Thoracic aorta (tissue), 2 donors: Measurements from ENCODE around the gene TEKT3. TPM values are rescaled to one million over a fixed set of nuclear protein-coding genes. Genes with fewer than 3 reads are reported as not detected.

Experiments
- ATAC-seq: fragments of 150-250 bp; one replicate; pipeline ENCODE4 v1.8.0; 2017; ENCODE audit warnings: low read depth; ENCODE audit not compliant: insufficient number of reproducible peaks, low FRiP score
- DNase-seq: peaks from one replicate; pipeline ENCODE4 v3.0.0-alpha.2; 2020; ENCODE audit warnings: low spot score
- H3K27ac ChIP-seq, 2 donors: fragments of 200-600 bp; sonication (generic); 1 replicate in 1 of 2; 2 replicates in 1 of 2; pipeline ENCODE4 v1.5.1; 2016; ENCODE audit warnings: mild to moderate bottlenecking in 2 of 2, moderate library complexity in 2 of 2
- H3K27me3 ChIP-seq: fragments of 200-600 bp; sonication (generic); replicated peaks from 2 replicates; pipeline ENCODE4 v1.6.0; 2016; ENCODE audit warnings: mild to moderate bottlenecking; ENCODE audit not compliant: insufficient read depth
- H3K36me3 ChIP-seq: fragments of 200-600 bp; sonication (generic); one replicate; pipeline ENCODE4 v1.5.1; 2016
- H3K4me1 ChIP-seq, 2 donors: fragments of 200-600 bp; sonication (generic); 1 replicate in 1 of 2; 2 replicates in 1 of 2; pipeline versions ENCODE4 v1.5.1 to v1.6.0; 2016; ENCODE audit warnings: low read depth in 2 of 2, mild to moderate bottlenecking in 1 of 2; ENCODE audit not compliant: control insufficient read depth in 1 of 2
- H3K4me3 ChIP-seq: fragments of 200-600 bp; sonication (generic); 2 replicates; pipeline ENCODE4 v1.5.1; 2016; ENCODE audit warnings: mild to moderate bottlenecking
- H3K9me3 ChIP-seq: fragments of 200-600 bp; sonication (generic); 2 replicates; pipeline ENCODE4 v1.5.1; 2016
- CTCF ChIP-seq: fragments of 200-600 bp; sonication (generic); IDR thresholded peaks from one replicate; pipeline ENCODE4 v1.5.1; 2019; ENCODE audit warnings: antibody characterized with exemption
- total RNA-seq, 2 donors: library from RNA; depleted of rRNA; stranded (reverse); fragments of >200 nt; gene quantifications; one replicate each; pipeline versions ENCODE4 v1.1.0 to v1.2.3, GENCODE V29; 2016

Gene TEKT3
- total RNA-seq, 2 donors from 2014 or later, result not detected

DNA sequence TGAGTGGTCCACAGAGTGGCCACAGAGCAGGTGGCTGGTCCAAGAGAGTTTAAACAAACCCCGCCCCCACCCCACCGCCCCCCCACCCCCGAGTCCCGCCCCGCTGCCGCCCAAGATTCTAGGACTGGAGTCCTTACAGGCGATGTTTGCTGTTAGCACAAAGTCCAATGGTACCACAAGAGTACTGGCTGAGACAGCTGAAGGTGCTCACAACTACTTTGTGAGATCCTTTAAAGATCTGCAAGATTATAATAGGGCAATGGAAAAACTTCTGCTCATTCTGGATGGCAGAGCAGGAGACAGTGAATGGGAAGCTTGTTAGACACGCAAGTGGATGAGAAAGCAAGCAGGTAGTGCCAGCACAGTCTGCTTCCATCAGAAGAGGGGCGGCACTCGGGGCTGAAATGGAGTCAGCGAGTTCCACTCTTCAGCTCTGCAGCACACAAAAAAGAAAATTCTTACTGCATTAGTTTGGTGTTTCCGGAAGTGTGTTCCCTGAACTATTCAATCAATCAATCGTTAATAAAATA lies 4.7 kb upstream of the TEKT3 start:
- no peak overlapping the region for H3K27ac ChIP-seq
- TF ChIP-seq CTCF, result no peak
- no peak overlapping the region for H3K4me3 ChIP-seq
- no peaks in the 10 kb centered on the region for H3K9me3 ChIP-seq
- ATAC-seq (no peak), DNase-seq (no peak)
- H3K4me1 ChIP-seq, result peaks cover under 1 to 10% of the 10 kb centered on the region in 2 donors
- peaks cover 8% of the 10 kb centered on the region for H3K27me3 ChIP-seq
- H3K36me3 ChIP-seq, result no peaks in the 10 kb centered on the region

DNA sequence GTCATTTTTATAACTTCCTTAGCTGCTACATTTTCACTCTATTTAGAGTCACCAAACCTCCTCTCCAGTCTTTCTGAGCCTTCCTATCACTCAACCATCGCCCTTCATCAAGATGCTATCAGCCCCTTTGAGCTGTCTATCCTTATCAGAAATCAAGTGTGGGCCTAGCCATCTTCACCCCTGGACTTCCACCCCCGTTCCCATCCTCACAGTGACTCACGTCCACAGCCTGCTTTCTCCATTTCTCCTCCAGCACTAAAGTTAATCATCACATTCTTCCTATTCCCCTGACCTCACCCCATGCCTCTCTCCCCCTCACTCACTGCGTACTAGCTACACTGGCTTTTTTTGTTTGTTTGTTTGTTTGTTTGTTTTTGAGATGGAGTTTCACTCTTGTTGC lies 2.4 kb upstream of the TEKT3 start:
- Histone ChIP-seq H3K27me3 (peaks cover 12% of the 10 kb centered on the region), H3K4me3 (no peak overlapping the region), H3K9me3 (no peaks in the 10 kb centered on the region), H3K4me1 (peaks cover 4 to 13% of the 10 kb centered on the region in 2 donors), H3K36me3 (no peaks in the 10 kb centered on the region), H3K27ac (no peak overlapping the region)
- no peak for TF ChIP-seq CTCF
- ATAC-seq (no peak), DNase-seq (no peak)

DNA sequence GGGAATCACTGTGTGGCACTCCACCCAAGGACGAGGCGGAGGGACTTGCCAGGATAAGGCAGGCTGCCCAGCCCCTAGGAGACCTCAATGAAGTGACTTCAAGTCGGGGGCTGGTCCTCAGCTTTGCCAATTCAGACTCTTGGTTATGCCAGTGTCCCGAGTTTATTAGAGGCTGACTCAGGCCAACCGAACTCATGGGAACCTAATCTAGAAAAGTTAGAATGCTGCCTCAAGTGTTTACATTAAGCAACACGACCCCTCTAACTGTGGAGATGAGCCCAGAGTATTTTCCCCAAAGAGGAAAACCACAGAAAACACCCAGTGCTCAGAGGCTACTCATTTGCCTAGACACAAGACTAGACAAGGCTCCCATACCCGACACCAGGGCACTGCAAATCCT lies 1.1 kb upstream of the TEKT3 start:
- Histone ChIP-seq H3K27ac (no peak overlapping the region), H3K4me3 (no peak overlapping the region), H3K36me3 (no peaks in the 10 kb centered on the region), H3K4me1 (peaks cover 4 to 13% of the 10 kb centered on the region in 2 donors), H3K9me3 (no peaks in the 10 kb centered on the region), H3K27me3 (peaks cover 12% of the 10 kb centered on the region)
- ATAC-seq, result no peak
- no peak for DNase-seq
- TF ChIP-seq CTCF, result no peak

GRCh38 chr17:15341966-15342365 lies 569 bp upstream of the TEKT3 start:
- no peaks in the 10 kb centered on the region for H3K9me3 ChIP-seq

DNA sequence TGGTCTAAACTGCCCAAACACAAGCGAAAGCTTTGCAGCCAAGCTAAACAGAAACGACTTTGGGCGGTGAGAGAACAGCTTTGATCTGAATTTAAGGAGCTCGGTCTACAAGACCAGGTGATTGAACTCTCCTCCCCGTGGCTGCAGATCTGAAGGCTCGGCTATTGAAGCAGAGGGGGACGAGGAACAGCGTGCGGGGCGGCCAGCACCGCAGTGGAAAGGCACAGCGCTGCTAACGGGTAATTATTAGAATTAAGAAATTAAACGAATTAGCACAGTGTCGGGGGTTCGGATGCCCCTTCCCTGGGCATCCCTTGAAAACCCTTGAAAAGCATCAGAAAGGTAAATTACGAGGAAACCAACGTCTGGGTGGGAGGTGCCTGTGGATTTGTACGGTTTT lies 431 bp downstream of the TEKT3 start:
- Histone ChIP-seq H3K27ac (no peak overlapping the region), H3K36me3 (no peaks in the 10 kb centered on the region), H3K4me1 (peaks cover 4 to 13% of the 10 kb centered on the region in 2 donors), H3K27me3 (peaks cover 12% of the 10 kb centered on the region), H3K9me3 (no peaks in the 10 kb centered on the region), H3K4me3 (peak overlapping the region; percentile 69)
- no peak for TF ChIP-seq CTCF
- peak; percentile 22 for ATAC-seq
- no peak for DNase-seq

More at GRCh38 chr17:15341966-15342365, 569 bp upstream of the TEKT3 start:
- peaks cover 12% of the 10 kb centered on the region for H3K27me3 ChIP-seq
- TF ChIP-seq CTCF, result no peak
- H3K4me1 ChIP-seq, result peaks cover 4 to 13% of the 10 kb centered on the region in 2 donors
- DNase-seq (no peak), ATAC-seq (no peak)
- no peaks in the 10 kb centered on the region for H3K36me3 ChIP-seq
- peak overlapping the region; percentile 69 for H3K4me3 ChIP-seq
- no peak overlapping the region for H3K27ac ChIP-seq
